IMR-90 (cell line): ENCODE measurements around the gene CDC45. TPM values are rescaled to one million over a fixed set of nuclear protein-coding genes. Genes with fewer than 3 reads are reported as not detected.

ENCODE experiments used
- ATAC-seq: fragments of 200-7000 bp; cut with Tn5 transposase; 2 replicates; pipeline ENCODE4 v1.9.1; 2020; ENCODE audit warnings: low read depth, mild to moderate bottlenecking, moderate library complexity
- BruUV-seq: library from RNA; stranded (reverse); fragments of 400-500 nt; replicated peaks from 2 replicates; lab custom pipeline; 2021; lab: Mats Ljungman, UMichigan
- CTCF ChIA-PET: fragments of 300-600 bp; formaldehyde crosslinking; extraction: SDS; loops from one replicate; lab custom pipeline; 2021; ENCODE audit warnings: antibody characterized with exemption; lab: Yijun Ruan, JAX
- POLR2A ChIA-PET: fragments of 300-600 bp; sonication (Branson Sonifier 250); formaldehyde crosslinking; loops from one replicate; lab custom pipeline; 2022; ENCODE audit warnings: antibody characterized with exemption; ENCODE audit not compliant: unreplicated experiment; lab: Charles Lee
- DNase-seq: peaks from one replicate; pipeline ENCODE4 v3.0.0; 2013
- H2AFZ ChIP-seq: replicated peaks from 2 replicates; pipeline ENCODE3; 2013; ENCODE audit warnings: low read length, mild to moderate bottlenecking; ENCODE audit not compliant: poor library complexity
- H2AK5ac ChIP-seq: 2 replicates; pipeline ENCODE4 v1.6.1; 2013; ENCODE audit warnings: low read depth, low read length, inconsistent platforms
- H2AK9ac ChIP-seq: replicated peaks from 2 replicates; pipeline ENCODE3; 2013; ENCODE audit warnings: mild to moderate bottlenecking, low read depth, low read length, moderate library complexity; ENCODE audit not compliant: poor library complexity
- H2BK120ac ChIP-seq: 2 replicates; pipeline ENCODE4 v1.6.1; 2013; ENCODE audit warnings: low read depth, low read length, inconsistent platforms
- H2BK15ac ChIP-seq: 3 replicates; pipeline ENCODE4 v1.6.1; 2013; ENCODE audit warnings: low read depth, low read length, inconsistent platforms
- H2BK20ac ChIP-seq: 2 replicates; pipeline ENCODE4 v1.6.1; 2013; ENCODE audit warnings: low read depth, mild to moderate bottlenecking, inconsistent platforms, low read length, moderate library complexity
- H2BK5ac ChIP-seq: 2 replicates; pipeline ENCODE4 v1.6.1; 2013; ENCODE audit warnings: mild to moderate bottlenecking, low read depth, low read length, inconsistent platforms; ENCODE audit not compliant: poor library complexity, severe bottlenecking
- H3K14ac ChIP-seq: replicated peaks from 2 replicates; pipeline ENCODE4 v1.6.1; 2013; ENCODE audit warnings: low read depth, low read length, inconsistent platforms
- H3K18ac ChIP-seq: 2 replicates; pipeline ENCODE4 v1.6.1; 2013; ENCODE audit warnings: low read depth, low read length, control low read depth
- H3K23ac ChIP-seq: 2 replicates; pipeline ENCODE4 v1.6.1; 2013; ENCODE audit warnings: low read depth, low read length, inconsistent platforms
- H3K27ac ChIP-seq: 2 replicates; pipeline ENCODE4 v1.5.1; 2013; ENCODE audit warnings: mild to moderate bottlenecking, control low read depth, low read length; ENCODE audit not compliant: insufficient read depth
- H3K27me3 ChIP-seq: 2 replicates; pipeline ENCODE4 v1.6.1; 2013; ENCODE audit warnings: low read length; ENCODE audit not compliant: control insufficient read depth, insufficient read depth
- H3K36me3 ChIP-seq: 2 replicates; pipeline ENCODE4 v1.6.1; 2013; ENCODE audit warnings: low read length, mixed read lengths; ENCODE audit not compliant: control insufficient read depth, insufficient read depth
- H3K4ac ChIP-seq: 2 replicates; pipeline ENCODE4 v1.6.1; 2013; ENCODE audit warnings: low read depth, low read length, inconsistent platforms
- H3K4me1 ChIP-seq: 2 replicates; pipeline ENCODE4 v1.6.1; 2013; ENCODE audit warnings: low read length, mixed read lengths; ENCODE audit not compliant: control insufficient read depth, insufficient read depth
- H3K4me2 ChIP-seq: 2 replicates; pipeline ENCODE4 v1.6.1; 2013; ENCODE audit warnings: low read depth, mild to moderate bottlenecking, control low read depth, low read length, moderate library complexity
- H3K4me3 ChIP-seq: 2 replicates; pipeline ENCODE4 v1.5.1; 2013; ENCODE audit warnings: low read depth, mild to moderate bottlenecking, control low read depth, low read length, moderate library complexity; ENCODE audit not compliant: insufficient read depth
- H3K56ac ChIP-seq: 2 replicates; pipeline ENCODE4 v1.6.1; 2013; ENCODE audit warnings: low read length, inconsistent platforms; ENCODE audit not compliant: insufficient read depth; ENCODE audit errors: extremely low read depth
- H3K79me1 ChIP-seq, 2 experiments: 2 replicates each; pipeline ENCODE4 v1.6.1; 2013; ENCODE audit warnings: low read length in 2 of 2, inconsistent platforms in 1 of 2, low read depth in 1 of 2
- H3K9ac ChIP-seq: 2 replicates; pipeline ENCODE4 v1.6.1; 2013; ENCODE audit warnings: low read depth, low read length, control low read depth
- H3K9me1 ChIP-seq: 2 replicates; pipeline ENCODE4 v1.6.1; 2013; ENCODE audit warnings: low read length, inconsistent platforms; ENCODE audit not compliant: insufficient read depth
- H3K9me3 ChIP-seq: 2 replicates; pipeline ENCODE4 v1.6.1; 2013; ENCODE audit warnings: low read length; ENCODE audit not compliant: control insufficient read depth, insufficient read depth
- H4K20me1 ChIP-seq: 2 replicates; pipeline ENCODE4 v1.6.1; 2013; ENCODE audit warnings: low read length, inconsistent platforms; ENCODE audit not compliant: insufficient read depth
- H4K5ac ChIP-seq: 2 replicates; pipeline ENCODE4 v1.6.1; 2013; ENCODE audit warnings: mild to moderate bottlenecking, low read depth, low read length, control low read depth
- H4K8ac ChIP-seq, 2 experiments: 2 replicates each; pipeline ENCODE4 v1.6.1; 2013; ENCODE audit warnings: low read depth in 2 of 2, low read length in 2 of 2, control low read depth in 1 of 2, inconsistent platforms in 1 of 2
- H4K91ac ChIP-seq: 2 replicates; pipeline ENCODE4 v1.6.1; 2013; ENCODE audit warnings: low read depth, low read length, inconsistent platforms; ENCODE audit not compliant: insufficient read depth
- BHLHE40 ChIP-seq: fragments of 150-350 bp; IDR thresholded peaks from 2 replicates; pipeline ENCODE4 v1.6.1; 2016; ENCODE audit warnings: mild to moderate bottlenecking, low read depth, low read length
- CEBPB ChIP-seq: IDR thresholded peaks from 2 replicates; pipeline ENCODE4 v1.6.1; 2012; ENCODE audit warnings: low read depth, low read length, improper control_type of control experiment
- CHD1 ChIP-seq: IDR thresholded peaks from 2 replicates; pipeline ENCODE4 v1.6.1; 2012; ENCODE audit warnings: low read depth, low read length, improper control_type of control experiment
- FOS ChIP-seq: fragments of 150-350 bp; IDR thresholded peaks from 2 replicates; pipeline ENCODE4 v1.6.1; 2016; ENCODE audit warnings: low read depth, low read length
- MAFK ChIP-seq: IDR thresholded peaks from 2 replicates; pipeline ENCODE4 v1.6.1; 2012; ENCODE audit warnings: low read depth, low read length, improper control_type of control experiment
- MAZ ChIP-seq: IDR thresholded peaks from 2 replicates; pipeline ENCODE4 v1.6.1; 2012; ENCODE audit warnings: low read depth, mild to moderate bottlenecking, low read length, improper control_type of control experiment, moderate library complexity, borderline replicate concordance
- MXI1 ChIP-seq: IDR thresholded peaks from 2 replicates; pipeline ENCODE4 v1.6.1; 2012; ENCODE audit warnings: low read depth, mild to moderate bottlenecking, low read length, moderate library complexity, borderline replicate concordance
- NFE2L2 ChIP-seq: fragments of 150-350 bp; IDR thresholded peaks from 2 replicates; pipeline ENCODE4 v1.6.1; 2016; ENCODE audit warnings: low read depth, mild to moderate bottlenecking, low read length
- POLR2A ChIP-seq: IDR thresholded peaks from 2 replicates; pipeline ENCODE4 v1.6.1; 2012; ENCODE audit warnings: mild to moderate bottlenecking, low read depth, low read length
- RAD21 ChIP-seq: IDR thresholded peaks from 2 replicates; pipeline ENCODE4 v1.6.1; 2012; ENCODE audit warnings: low read length, improper control_type of control experiment
- RCOR1 ChIP-seq: IDR thresholded peaks from 2 replicates; pipeline ENCODE4 v1.6.1; 2012; ENCODE audit warnings: mild to moderate bottlenecking, low read length, improper control_type of control experiment; ENCODE audit not compliant: insufficient replicate concordance
- RFX5 ChIP-seq: IDR thresholded peaks from 2 replicates; pipeline ENCODE4 v1.8.0; 2012; ENCODE audit warnings: low read depth, mild to moderate bottlenecking, low read length, moderate library complexity
- SMC3 ChIP-seq: fragments of 150-350 bp; IDR thresholded peaks from 2 replicates; pipeline ENCODE4 v1.6.1; 2016; ENCODE audit warnings: low read depth, mild to moderate bottlenecking, antibody characterized with exemption, low read length, moderate library complexity
- WGBS, 2 experiments: methylation state at CpG; one replicate each; pipeline versions ENCODE4 v1.1.5 to v1.1.7; 2013; ENCODE audit warnings: missing lambda C conversion rate in 2 of 2; ENCODE audit not compliant: insufficient read length in 1 of 2; ENCODE audit errors: extremely low coverage in 2 of 2; 5-methylcytosine and 5-hydroxymethylcytosine counted together
- dilution Hi-C: fragments of 300-500 bp; cut with HindIII; formaldehyde crosslinking; loops from one replicate; pipeline ENCODE4 v1.14.3; 2018; ENCODE audit warnings: low sequenced_read_pairs; ENCODE audit not compliant: unreplicated experiment
- in situ Hi-C: fragments of 300-500 bp; cut with MboI; formaldehyde crosslinking; loops from 3 replicates; pipeline ENCODE4 v1.14.3; 2019; ENCODE audit warnings: low sequenced_read_pairs, inconsistent platforms, mixed read lengths
- intact Hi-C: fragments of 100-400 bp; cut with micrococcal nuclease; formaldehyde crosslinking; loops from 2 replicates; pipeline ENCODE4 v1.10.0; 2022
- polyA plus RNA-seq, 3 experiments: library from polyadenylated mRNA; depleted of rRNA; stranded (reverse); fragments of >200 nt; gene quantifications; 2 replicates each; pipeline ENCODE4 v1.2.3, GENCODE V29; 2012; ENCODE audit warnings: low replicate concordance in 1 of 3
- total RNA-seq: library from RNA; depleted of rRNA; stranded (reverse); fragments of >200 nt; gene quantifications from 2 replicates; pipeline ENCODE4 v1.2.3, GENCODE V29; 2012
- TF ChIP-seq, protein P1 (sequence below): fragments of 150-350 bp; IDR thresholded peaks from 2 replicates; pipeline ENCODE4 v1.6.1; 2016; ENCODE audit warnings: low read depth, mild to moderate bottlenecking, low read length, moderate library complexity, borderline replicate concordance
- TF ChIP-seq, protein P2 (sequence below): conservative IDR thresholded peaks from 2 replicates; pipeline ENCODE4 v1.5.1; 2012; ENCODE audit warnings: mild to moderate bottlenecking, low read depth, low read length, improper control_type of control experiment

The CDC45 gene
- total and polyA plus RNA-seq, 2 of the 4 experiments (the other 2 are of a cell fraction): 22.7 to 44.6 TPM

DNA sequence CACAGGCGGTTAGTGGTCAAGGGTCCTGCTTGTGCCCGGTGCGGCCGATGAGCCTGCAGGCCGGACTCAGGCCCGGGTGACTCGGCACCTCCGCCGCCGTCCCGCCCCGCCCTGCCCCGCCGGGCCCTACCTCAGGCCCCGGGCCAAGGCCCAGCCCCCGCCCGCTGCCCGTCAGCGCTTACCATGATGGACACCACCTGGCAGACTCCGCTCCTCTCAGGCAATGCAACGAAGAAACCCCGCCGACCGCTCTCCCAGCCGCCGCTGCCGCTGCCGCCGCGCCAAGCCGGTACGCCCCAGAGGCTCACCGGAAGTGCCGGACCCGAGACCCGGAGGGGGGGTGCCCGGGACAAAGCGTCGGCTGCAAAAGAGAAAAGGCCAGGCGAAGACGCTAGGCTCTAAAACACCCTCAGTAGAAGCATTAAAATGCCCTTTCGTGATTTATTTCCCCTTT, 792 bp upstream of the CDC45 start, which contains the start of gene UFD1:
Gene UFD1 (minus strand): TSS at position 293 of the 454 bp plus-strand sequence. CDS start 108 bp downstream, at position 185.
- ChIA-PET POLR2A (no interaction called here), CTCF (interaction anchor here (1.2 kb wide), 1 partner anchor 150 kb away, joined by 3 read pairs; no protein-coding TSS in a partner anchor)
- TF ChIP-seq MAZ: no peak
- no peak for TF ChIP-seq CEBPB
- TF ChIP-seq, protein P1, sequence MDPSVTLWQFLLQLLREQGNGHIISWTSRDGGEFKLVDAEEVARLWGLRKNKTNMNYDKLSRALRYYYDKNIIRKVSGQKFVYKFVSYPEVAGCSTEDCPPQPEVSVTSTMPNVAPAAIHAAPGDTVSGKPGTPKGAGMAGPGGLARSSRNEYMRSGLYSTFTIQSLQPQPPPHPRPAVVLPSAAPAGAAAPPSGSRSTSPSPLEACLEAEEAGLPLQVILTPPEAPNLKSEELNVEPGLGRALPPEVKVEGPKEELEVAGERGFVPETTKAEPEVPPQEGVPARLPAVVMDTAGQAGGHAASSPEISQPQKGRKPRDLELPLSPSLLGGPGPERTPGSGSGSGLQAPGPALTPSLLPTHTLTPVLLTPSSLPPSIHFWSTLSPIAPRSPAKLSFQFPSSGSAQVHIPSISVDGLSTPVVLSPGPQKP: peak; percentile 42; the same call in 1 of the 2 replicates
- peak; percentile 69 for TF ChIP-seq POLR2A
- peak; percentile 98 for TF ChIP-seq BHLHE40
- TF ChIP-seq RAD21: no peak
- no peak for TF ChIP-seq RCOR1
- TF ChIP-seq CHD1: peak; percentile 98; the same call in 1 of the 2 replicates
- no peak for TF ChIP-seq MXI1
- TF ChIP-seq NFE2L2: peak; percentile 26; the same call in 1 of the 2 replicates
- no peak for TF ChIP-seq FOS
- no peak for TF ChIP-seq RFX5
- no peak for TF ChIP-seq SMC3
- TF ChIP-seq, protein P2, sequence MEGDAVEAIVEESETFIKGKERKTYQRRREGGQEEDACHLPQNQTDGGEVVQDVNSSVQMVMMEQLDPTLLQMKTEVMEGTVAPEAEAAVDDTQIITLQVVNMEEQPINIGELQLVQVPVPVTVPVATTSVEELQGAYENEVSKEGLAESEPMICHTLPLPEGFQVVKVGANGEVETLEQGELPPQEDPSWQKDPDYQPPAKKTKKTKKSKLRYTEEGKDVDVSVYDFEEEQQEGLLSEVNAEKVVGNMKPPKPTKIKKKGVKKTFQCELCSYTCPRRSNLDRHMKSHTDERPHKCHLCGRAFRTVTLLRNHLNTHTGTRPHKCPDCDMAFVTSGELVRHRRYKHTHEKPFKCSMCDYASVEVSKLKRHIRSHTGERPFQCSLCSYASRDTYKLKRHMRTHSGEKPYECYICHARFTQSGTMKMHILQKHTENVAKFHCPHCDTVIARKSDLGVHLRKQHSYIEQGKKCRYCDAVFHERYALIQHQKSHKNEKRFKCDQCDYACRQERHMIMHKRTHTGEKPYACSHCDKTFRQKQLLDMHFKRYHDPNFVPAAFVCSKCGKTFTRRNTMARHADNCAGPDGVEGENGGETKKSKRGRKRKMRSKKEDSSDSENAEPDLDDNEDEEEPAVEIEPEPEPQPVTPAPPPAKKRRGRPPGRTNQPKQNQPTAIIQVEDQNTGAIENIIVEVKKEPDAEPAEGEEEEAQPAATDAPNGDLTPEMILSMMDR: no peak
- TF ChIP-seq MAFK: no peak

More for the DNA sequence above, 792 bp upstream of the CDC45 start, which contains the start of gene UFD1:
- Histone ChIP-seq H3K36me3 (peaks cover 12% of the 10 kb centered on the region), H3K4me2 (peak within 1 kb of the TSS; percentile 99), H3K9ac (peak within 1 kb of the TSS; percentile 95), H2BK120ac (peak within 1 kb of the TSS; percentile 98), H3K23ac (peak within 1 kb of the TSS; percentile 97), H2BK5ac (peak within 1 kb of the TSS; percentile 97), H3K14ac (peak within 1 kb of the TSS; percentile 90), H2AK5ac (peak within 1 kb of the TSS; percentile 83), H4K5ac (peak within 1 kb of the TSS; percentile 90), H2BK20ac (peak within 1 kb of the TSS; percentile 97), H3K4me3 (peak within 1 kb of the TSS; percentile 87), H3K79me1 (peaks cover 24 to 53% of the 10 kb centered on the region in 2 experiments; a peak in 3 of 4 replicates), H3K56ac (peak within 1 kb of the TSS; percentile 100), H2AFZ (peak within 1 kb of the TSS; percentile 97), H3K18ac (peak within 1 kb of the TSS; percentile 93), H4K20me1 (peaks cover 26% of the 10 kb centered on the region), H2BK15ac (peak within 1 kb of the TSS; percentile 98), H4K91ac (peak within 1 kb of the TSS; percentile 99), H4K8ac (peak within 1 kb of the TSS; percentile 76 to 100), H3K27me3 (no peaks in the 10 kb centered on the region), H3K9me1 (no peaks in the 10 kb centered on the region; the same call in 1 of the 2 replicates), H3K4ac (peak within 1 kb of the TSS; percentile 92), H3K9me3 (no peaks in the 10 kb centered on the region), H3K4me1 (peaks cover 2% of the 10 kb centered on the region), H2AK9ac (peak within 1 kb of the TSS; percentile 86), H3K27ac (peak within 1 kb of the TSS; percentile 95)
- intact Hi-C loops: loop anchor here (2.0 to 5.0 kb wide), 3 partner anchors 153 to 300 kb away; partner anchors contain the start of genes CLTCL1 and SLC25A1
- in situ Hi-C loops: no loop called here
- 0% methylated on average over 24 of the region's 42 CpGs; no CpG with 5 or more reads in 1 of the 2 experiments for WGBS, 2 experiments
- no TSS peak for BruUV-seq
- peak; percentile 67 for ATAC-seq
- dilution Hi-C loops: no loop called here
- DNase-seq: peak; percentile 81
